GM13977 (cell line): ENCODE measurements around the gene CLDN4.
A peak's percentile ranks its signal among the peaks of the same experiment; 100 is the strongest.

Source experiments
- DNase-seq: peaks from one replicate; pipeline ENCODE4 v3.0.0; 2012; ENCODE audit warnings: low spot score
- in situ Hi-C: fragments of 300-500 bp; cut with MboI; formaldehyde crosslinking; loops from one replicate; pipeline ENCODE4 v1.12.0; 2022; ENCODE audit warnings: low sequenced_read_pairs, low pct_unique_long_range_greater_than_20kb, mixed read lengths, inconsistent platforms; ENCODE audit not compliant: unreplicated experiment
- TF ChIP-seq, protein P1 (sequence below): IDR thresholded peaks from 2 replicates; pipeline ENCODE4 v1.5.1; 2012; ENCODE audit warnings: mild to moderate bottlenecking, control low read depth; ENCODE audit not compliant: insufficient read depth; ENCODE audit errors: extremely low read depth, missing control alignments

The CLDN4 gene

DNA sequence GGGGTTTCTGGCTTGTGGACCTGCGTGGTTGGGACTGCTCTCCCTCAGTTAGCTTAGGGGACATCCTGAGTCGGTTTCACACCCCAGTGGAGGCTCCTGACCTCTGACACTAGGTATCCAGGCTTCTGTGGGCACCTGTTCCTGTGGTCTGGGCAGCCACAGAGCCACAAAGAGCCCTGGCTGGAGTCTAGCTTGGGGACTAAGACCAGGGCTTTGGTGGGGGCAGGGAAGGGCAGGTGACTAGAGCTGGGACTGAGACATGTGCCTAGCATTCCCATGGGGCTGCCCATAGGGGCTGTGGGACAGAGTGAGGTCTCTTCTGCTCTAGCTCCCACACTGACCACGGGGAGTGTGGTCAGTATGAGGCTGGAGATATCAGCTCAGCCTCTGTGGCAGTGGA, 26.1 kb downstream of the CLDN4 start:
- in situ Hi-C loops: loop anchor here (25.0 kb wide), 1 partner anchor 245 kb away; the partner anchor contains the start of gene MLXIPL
- TF ChIP-seq, protein P1, sequence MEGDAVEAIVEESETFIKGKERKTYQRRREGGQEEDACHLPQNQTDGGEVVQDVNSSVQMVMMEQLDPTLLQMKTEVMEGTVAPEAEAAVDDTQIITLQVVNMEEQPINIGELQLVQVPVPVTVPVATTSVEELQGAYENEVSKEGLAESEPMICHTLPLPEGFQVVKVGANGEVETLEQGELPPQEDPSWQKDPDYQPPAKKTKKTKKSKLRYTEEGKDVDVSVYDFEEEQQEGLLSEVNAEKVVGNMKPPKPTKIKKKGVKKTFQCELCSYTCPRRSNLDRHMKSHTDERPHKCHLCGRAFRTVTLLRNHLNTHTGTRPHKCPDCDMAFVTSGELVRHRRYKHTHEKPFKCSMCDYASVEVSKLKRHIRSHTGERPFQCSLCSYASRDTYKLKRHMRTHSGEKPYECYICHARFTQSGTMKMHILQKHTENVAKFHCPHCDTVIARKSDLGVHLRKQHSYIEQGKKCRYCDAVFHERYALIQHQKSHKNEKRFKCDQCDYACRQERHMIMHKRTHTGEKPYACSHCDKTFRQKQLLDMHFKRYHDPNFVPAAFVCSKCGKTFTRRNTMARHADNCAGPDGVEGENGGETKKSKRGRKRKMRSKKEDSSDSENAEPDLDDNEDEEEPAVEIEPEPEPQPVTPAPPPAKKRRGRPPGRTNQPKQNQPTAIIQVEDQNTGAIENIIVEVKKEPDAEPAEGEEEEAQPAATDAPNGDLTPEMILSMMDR: no peak
- no peak for DNase-seq

DNA sequence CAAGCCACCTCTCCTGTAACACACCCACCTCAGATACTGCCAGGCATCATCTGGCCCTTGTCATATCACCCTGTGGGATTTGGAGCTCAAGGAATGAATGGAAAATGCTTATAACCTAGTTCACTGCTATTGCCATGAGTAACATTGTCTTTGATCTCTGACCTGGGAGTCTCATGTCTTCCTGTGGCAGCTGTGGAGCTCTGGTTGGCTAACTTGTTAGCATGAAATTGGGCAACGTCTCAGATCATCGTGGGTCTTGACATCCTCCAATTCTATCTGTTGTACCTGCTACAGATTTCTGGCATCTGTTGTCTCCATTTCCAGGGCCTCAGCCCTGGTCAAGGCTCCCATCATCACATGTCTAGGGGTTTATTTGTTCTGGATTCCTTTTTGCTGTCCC, 28.0 kb downstream of the CLDN4 start:
- no peak for DNase-seq
- TF ChIP-seq, protein P1: no peak
- in situ Hi-C loops: loop anchor here (25.0 kb wide), 1 partner anchor 247 kb away; the partner anchor contains the start of gene MLXIPL

DNA sequence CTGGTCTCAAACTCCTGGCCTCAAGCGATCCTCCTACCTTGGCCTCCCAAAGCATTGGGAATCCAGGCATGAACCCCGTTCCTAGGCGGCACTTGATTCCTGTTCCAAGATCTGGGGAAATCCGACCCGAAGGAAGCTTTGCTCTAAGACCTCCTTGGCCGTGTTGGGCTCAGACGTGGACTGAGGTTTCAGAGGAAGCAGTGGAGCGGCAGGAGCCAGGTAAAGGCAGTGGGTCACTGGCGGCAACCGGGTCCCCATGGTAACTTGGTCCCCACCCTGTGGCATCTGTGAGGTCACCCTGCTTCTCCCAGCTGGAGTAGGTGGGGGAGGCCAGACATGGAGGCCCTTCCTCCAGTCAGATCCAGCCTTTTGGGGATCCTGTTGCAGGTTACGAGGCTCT, 30.1 kb downstream of the CLDN4 start, which contains the start of gene TMEM270:
TMEM270 (plus strand) TSS at position 301 of the 400 bp plus-strand sequence; CDS start at position 337, 36 bp downstream.
- in situ Hi-C loops: loop anchor here (25.0 kb wide), 1 partner anchor 249 kb away; the partner anchor contains the start of gene MLXIPL
- TF ChIP-seq, protein P1: no peak

DNA sequence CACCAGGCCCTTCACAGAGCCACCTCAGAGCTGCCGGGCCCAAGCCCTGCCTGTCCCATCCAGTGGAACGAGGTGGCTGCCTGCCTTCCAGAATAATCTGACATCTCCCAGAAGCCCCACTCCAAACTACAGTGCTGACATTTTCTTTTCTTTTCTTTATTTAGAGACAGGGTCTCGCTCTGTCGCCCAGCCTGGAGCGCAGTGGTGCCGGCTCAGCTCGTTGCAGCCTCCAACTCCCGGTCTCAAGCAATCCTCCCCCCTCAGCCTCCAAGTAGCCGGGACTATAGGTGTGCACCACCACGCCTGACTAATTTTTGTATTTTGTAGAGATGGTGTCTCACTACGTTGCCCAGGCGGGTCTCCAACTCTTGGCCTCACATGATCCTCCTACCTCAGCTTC, 30.5 kb downstream of the CLDN4 start:
- in situ Hi-C loops: loop anchor here (25.0 kb wide), 1 partner anchor 249 kb away; the partner anchor contains the start of gene MLXIPL
- DNase-seq: no peak
- TF ChIP-seq, protein P1: no peak

More for the DNA sequence above, 30.1 kb downstream of the CLDN4 start, which contains the start of gene TMEM270:
- no peak for DNase-seq

DNA sequence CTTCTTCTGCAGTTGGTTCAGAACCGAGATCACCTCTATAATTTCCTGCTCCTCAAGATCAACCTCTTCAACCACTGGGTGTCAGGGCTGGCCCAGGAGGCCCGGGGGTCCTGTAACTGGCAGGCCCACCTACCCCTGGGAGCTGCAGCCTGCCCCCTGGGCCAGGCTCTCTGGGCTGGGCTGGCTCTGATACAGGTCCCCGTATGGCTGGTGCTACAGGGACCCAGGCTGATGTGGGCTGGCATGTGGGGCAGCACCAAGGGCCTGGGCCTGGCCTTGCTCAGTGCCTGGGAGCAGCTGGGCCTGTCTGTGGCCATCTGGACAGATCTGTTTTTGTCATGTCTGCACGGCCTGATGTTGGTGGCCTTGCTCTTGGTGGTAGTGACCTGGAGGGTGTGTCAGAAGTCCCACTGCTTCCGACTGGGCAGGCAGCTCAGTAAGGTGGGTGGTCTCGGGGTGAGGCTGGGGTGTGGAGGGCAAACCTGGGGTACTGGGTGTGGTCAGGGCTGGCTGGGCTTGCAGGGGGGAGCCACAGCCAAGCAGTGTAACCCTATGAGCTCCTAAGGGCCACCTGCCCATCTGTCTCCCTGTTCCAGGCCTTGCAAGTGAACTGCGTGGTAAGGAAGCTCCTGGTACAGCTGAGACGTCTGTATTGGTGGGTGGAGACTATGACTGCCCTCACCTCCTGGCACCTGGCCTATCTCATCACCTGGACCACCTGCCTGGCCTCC, 34.4 kb downstream of the CLDN4 start:
- TF ChIP-seq, protein P1: no peak
- in situ Hi-C loops: loop anchor here (25.0 kb wide), 1 partner anchor 253 kb away; the partner anchor contains the start of gene MLXIPL
- DNase-seq: no peak

DNA sequence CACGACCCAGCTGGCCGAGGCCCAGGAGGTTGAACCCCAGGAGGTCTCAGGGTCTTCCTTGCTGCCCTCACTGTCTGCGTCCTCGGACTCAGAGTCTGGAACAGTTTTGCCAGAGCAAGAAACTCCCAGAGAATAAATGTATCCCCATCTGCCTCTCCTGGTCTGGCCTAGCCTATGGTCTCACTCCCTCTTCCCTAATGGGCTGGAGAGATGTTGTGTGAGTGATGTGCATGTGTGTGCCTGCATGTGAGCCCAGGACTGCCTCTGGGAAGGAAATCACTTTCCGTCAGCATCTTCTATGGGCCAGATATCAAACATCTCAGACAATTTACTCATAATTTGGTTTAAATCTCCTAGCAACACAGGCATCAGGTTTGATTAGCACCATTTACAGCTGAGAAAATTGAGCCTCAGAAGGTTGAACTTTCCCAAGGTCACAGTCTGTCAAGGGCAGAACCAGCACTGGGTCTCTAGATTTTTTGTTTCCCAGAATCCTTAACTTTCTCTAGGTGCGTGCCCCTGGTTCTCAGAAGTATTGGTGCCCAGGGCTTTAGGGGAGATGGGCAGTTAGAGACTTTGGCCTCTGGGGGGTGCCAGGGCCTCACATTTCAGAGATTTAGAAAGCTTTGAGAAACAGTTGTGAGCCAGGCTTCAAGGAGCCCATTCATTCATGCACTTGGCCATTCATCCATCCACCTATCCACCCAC, 35.1 kb downstream of the CLDN4 start:
- DNase-seq: peak; percentile 76
- in situ Hi-C loops: loop anchor here (25.0 kb wide), 1 partner anchor 254 kb away; the partner anchor contains the start of gene MLXIPL

More for the DNA sequence above, 35.1 kb downstream of the CLDN4 start:
- TF ChIP-seq, protein P1: peak; percentile 75
